Mesenchymal stem cell (in vitro differentiated cells and primary cell): Measurements from ENCODE around the gene PLAA.

ENCODE experiments used
- DNase-seq: peaks from one replicate; pipeline ENCODE4 v3.0.0-alpha.2; 2013
- H2AFZ ChIP-seq: one replicate; pipeline ENCODE4 v1.6.1; 2013; ENCODE audit warnings: low read depth, mild to moderate bottlenecking, control low read depth, inconsistent platforms, low read length, moderate library complexity
- H2AK5ac ChIP-seq: 2 replicates; pipeline ENCODE4 v1.6.1; 2013; ENCODE audit warnings: low read length, moderate library complexity, mild to moderate bottlenecking, inconsistent platforms; ENCODE audit not compliant: severe bottlenecking
- H2BK120ac ChIP-seq: one replicate; pipeline ENCODE4 v1.6.1; 2013; ENCODE audit warnings: low read depth, mild to moderate bottlenecking, inconsistent platforms, low read length, moderate library complexity
- H2BK12ac ChIP-seq, 2 experiments: one replicate each; pipeline ENCODE4 v1.6.1; 2013; ENCODE audit warnings: inconsistent platforms in 2 of 2, low read length in 2 of 2, mild to moderate bottlenecking in 2 of 2, moderate library complexity in 2 of 2, control low read depth in 1 of 2
- H2BK15ac ChIP-seq: one replicate; pipeline ENCODE4 v1.6.1; 2013; ENCODE audit warnings: mild to moderate bottlenecking, low read depth, inconsistent platforms; ENCODE audit not compliant: poor library complexity, severe bottlenecking
- H2BK5ac ChIP-seq: 2 replicates; pipeline ENCODE4 v1.6.1; 2013; ENCODE audit warnings: low read depth, mild to moderate bottlenecking, low read length, control low read depth, inconsistent platforms; ENCODE audit not compliant: poor library complexity, severe bottlenecking
- H3K14ac ChIP-seq, 2 experiments: one replicate each; pipeline ENCODE4 v1.6.1; 2013; ENCODE audit warnings: inconsistent platforms in 2 of 2, low read length in 2 of 2, control low read depth in 1 of 2, mild to moderate bottlenecking in 1 of 2, moderate library complexity in 1 of 2
- H3K18ac ChIP-seq, 2 experiments: one replicate each; pipeline ENCODE4 v1.6.1; 2013; ENCODE audit warnings: inconsistent platforms in 2 of 2, low read length in 2 of 2, control low read depth in 1 of 2, low read depth in 1 of 2, mild to moderate bottlenecking in 1 of 2
- H3K23ac ChIP-seq, 2 experiments: one replicate each; pipeline ENCODE4 v1.6.1; 2013; ENCODE audit warnings: inconsistent platforms in 2 of 2, low read length in 2 of 2, mild to moderate bottlenecking in 2 of 2, moderate library complexity in 2 of 2, control low read depth in 1 of 2
- H3K27ac ChIP-seq: 2 replicates; pipeline ENCODE4 v1.5.1; 2013; ENCODE audit warnings: mild to moderate bottlenecking, moderate library complexity, low read length, control low read depth, inconsistent platforms; ENCODE audit not compliant: poor library complexity, severe bottlenecking
- H3K27me3 ChIP-seq, 2 experiments: 2 replicates each; pipeline versions ENCODE4 v1.6.1 to v1.7.0; 2013; ENCODE audit warnings: low read length in 2 of 2, mild to moderate bottlenecking in 2 of 2, moderate library complexity in 2 of 2, control low read depth in 1 of 2, inconsistent platforms in 1 of 2; ENCODE audit not compliant: control insufficient read depth in 1 of 2, insufficient read depth in 1 of 2
- H3K36me3 ChIP-seq, 2 experiments: 2 replicates each; pipeline versions ENCODE4 v1.6.1 to v1.7.0; 2013; ENCODE audit warnings: low read length in 2 of 2, control low read depth in 1 of 2, inconsistent platforms in 1 of 2, low read depth in 1 of 2, mild to moderate bottlenecking in 1 of 2; ENCODE audit not compliant: insufficient read depth in 2 of 2, control insufficient read depth in 1 of 2
- H3K4ac ChIP-seq, 2 experiments: one replicate each; pipeline ENCODE4 v1.6.1; 2013; ENCODE audit warnings: inconsistent platforms in 2 of 2, low read length in 2 of 2, mild to moderate bottlenecking in 2 of 2, moderate library complexity in 2 of 2, control low read depth in 1 of 2, low read depth in 1 of 2
- H3K4me1 ChIP-seq: 2 replicates; pipeline ENCODE4 v1.6.1; 2013; ENCODE audit warnings: low read depth, low read length, control low read depth; ENCODE audit not compliant: control insufficient read depth, insufficient read depth
- H3K4me2 ChIP-seq: 2 replicates; pipeline ENCODE4 v1.6.1; 2013; ENCODE audit warnings: low read length, mild to moderate bottlenecking, inconsistent platforms; ENCODE audit not compliant: poor library complexity, severe bottlenecking
- H3K4me3 ChIP-seq, 2 experiments: 2 replicates each; pipeline versions ENCODE4 v1.5.1 to v1.7.0; 2013; ENCODE audit warnings: low read length in 2 of 2, mild to moderate bottlenecking in 2 of 2, control low read depth in 1 of 2, low read depth in 1 of 2; ENCODE audit not compliant: insufficient read depth in 1 of 2
- H3K79me1 ChIP-seq: replicated peaks from 2 replicates; pipeline ENCODE4 v1.6.1; 2013; ENCODE audit warnings: mild to moderate bottlenecking, control low read depth, low read length, inconsistent platforms; ENCODE audit not compliant: poor library complexity, severe bottlenecking
- H3K9ac ChIP-seq: 2 replicates; pipeline ENCODE4 v1.7.0; 2013; ENCODE audit warnings: mild to moderate bottlenecking, low read length, moderate library complexity
- H3K9me3 ChIP-seq: 2 replicates; pipeline ENCODE4 v1.7.0; 2013; ENCODE audit warnings: mild to moderate bottlenecking, low read length; ENCODE audit not compliant: control insufficient read depth
- H4K8ac ChIP-seq: one replicate; pipeline ENCODE4 v1.6.1; 2013; ENCODE audit warnings: inconsistent platforms, mild to moderate bottlenecking, low read length, moderate library complexity
- H4K91ac ChIP-seq: one replicate; pipeline ENCODE4 v1.6.1; 2013; ENCODE audit warnings: mild to moderate bottlenecking, low read length, inconsistent platforms
- WGBS: methylation state at CpG from one replicate; pipeline ENCODE4 v1.1.7; 2013; ENCODE audit warnings: mixed read lengths; 5-methylcytosine and 5-hydroxymethylcytosine counted together

PLAA gene

DNA sequence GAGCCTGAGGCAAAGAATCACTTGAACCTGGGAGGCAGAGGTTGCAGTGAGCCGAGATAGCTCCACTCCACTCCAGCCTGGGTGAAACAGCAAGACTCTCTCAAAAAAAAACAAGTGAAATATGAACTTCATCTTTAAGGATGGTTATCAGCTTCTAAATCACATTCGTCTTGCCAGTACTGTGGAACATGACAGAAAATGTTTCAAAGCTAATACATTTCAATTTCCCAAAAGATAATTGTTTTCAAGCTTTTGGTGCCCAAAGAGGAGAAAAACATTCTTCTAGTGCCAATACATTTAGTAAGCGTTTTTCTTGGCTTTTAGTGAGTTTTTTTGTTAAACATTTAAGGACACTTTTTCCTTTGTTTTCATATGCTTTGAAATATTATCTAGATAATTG lies 4.8 kb upstream of the PLAA start:
- no peak for DNase-seq
- no peak overlapping the region for H3K18ac ChIP-seq
- no peak overlapping the region for H3K27ac ChIP-seq
- no peak overlapping the region for H3K4ac ChIP-seq
- no peak overlapping the region for H2BK5ac ChIP-seq
- no peak overlapping the region for H4K91ac ChIP-seq
- H3K14ac ChIP-seq, result no peak overlapping the region
- H4K8ac ChIP-seq, result no peak overlapping the region
- no peaks in the 10 kb centered on the region for H3K4me1 ChIP-seq
- H3K79me1 ChIP-seq, result peaks cover 3% of the 10 kb centered on the region
- H2BK15ac ChIP-seq, result no peak overlapping the region
- H3K9me3 ChIP-seq, result no peaks in the 10 kb centered on the region
- no peaks in the 10 kb centered on the region for H3K27me3 ChIP-seq
- no peaks in the 10 kb centered on the region for H3K36me3 ChIP-seq
- no peak overlapping the region for H2BK12ac ChIP-seq
- H3K23ac ChIP-seq, result no peak overlapping the region
- H2AFZ ChIP-seq, result no peak overlapping the region
- no peak overlapping the region for H3K4me2 ChIP-seq
- H3K9ac ChIP-seq, result no peak overlapping the region
- no peak overlapping the region for H2AK5ac ChIP-seq
- whole genome bisulfite sequencing, result 93% methylated on average over 2 of the region's 3 CpGs
- H2BK120ac ChIP-seq, result no peak overlapping the region
- no peak overlapping the region for H3K4me3 ChIP-seq

DNA sequence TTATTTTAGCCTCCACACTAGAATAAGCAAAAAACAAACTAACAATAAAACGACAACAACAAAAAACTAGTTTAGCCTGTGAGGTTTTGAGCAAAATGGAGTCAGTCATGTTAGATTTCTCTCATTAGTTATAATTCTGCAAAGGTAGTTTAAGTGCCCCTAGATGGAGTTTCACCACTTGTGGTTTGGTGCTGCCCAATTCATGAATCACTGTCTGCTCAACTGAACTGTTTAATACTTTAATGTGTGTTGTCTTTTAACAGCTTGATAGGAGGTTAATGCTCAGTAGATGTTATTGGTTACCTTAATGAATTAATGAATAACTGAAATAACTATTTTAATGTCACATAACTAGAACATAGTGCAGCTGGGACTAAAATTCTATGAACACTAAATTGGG lies 3.5 kb upstream of the PLAA start:
- Histone ChIP-seq H3K4me3 (no peak overlapping the region), H4K8ac (no peak overlapping the region), H2AK5ac (no peak overlapping the region), H3K4me2 (no peak overlapping the region), H3K79me1 (peaks cover 3% of the 10 kb centered on the region), H3K23ac (no peak overlapping the region), H3K9me3 (no peaks in the 10 kb centered on the region), H2BK5ac (no peak overlapping the region), H3K36me3 (no peaks in the 10 kb centered on the region), H2BK120ac (no peak overlapping the region), H3K9ac (no peak overlapping the region), H2AFZ (no peak overlapping the region), H3K14ac (no peak overlapping the region), H3K27ac (no peak overlapping the region), H2BK12ac (no peak overlapping the region), H2BK15ac (no peak overlapping the region), H3K4me1 (no peaks in the 10 kb centered on the region), H3K27me3 (no peaks in the 10 kb centered on the region), H3K4ac (no peak overlapping the region), H4K91ac (no peak overlapping the region), H3K18ac (no peak overlapping the region)
- no peak for DNase-seq
- 100% methylated on average over 1 of the region's 1 CpG for WGBS

DNA sequence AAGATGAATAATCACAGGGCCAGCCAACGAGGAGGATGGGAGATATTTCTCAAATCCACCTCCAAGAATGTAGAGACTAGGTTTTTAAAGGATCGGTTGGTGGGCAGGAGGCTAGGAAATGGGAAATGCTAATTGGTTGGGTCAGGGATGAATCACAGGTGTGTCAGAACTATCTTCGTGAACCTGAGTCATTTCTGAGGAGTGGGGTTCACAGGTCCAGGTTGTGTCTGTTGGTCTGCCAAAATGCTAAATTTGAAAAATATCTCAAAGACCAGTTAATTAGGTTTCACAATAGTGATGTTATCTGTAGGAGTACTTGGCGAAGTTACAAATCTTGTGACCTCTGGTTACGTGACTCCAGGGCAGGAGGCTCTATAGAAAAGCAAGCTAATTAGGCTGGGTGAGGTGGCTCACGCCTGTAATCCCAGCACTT lies 2.6 kb upstream of the PLAA start:
- Histone ChIP-seq H2BK12ac (no peak overlapping the region), H2BK120ac (no peak overlapping the region), H2AK5ac (no peak overlapping the region), H4K91ac (no peak overlapping the region), H3K27me3 (no peaks in the 10 kb centered on the region), H2BK15ac (no peak overlapping the region), H2BK5ac (no peak overlapping the region), H3K4me1 (no peaks in the 10 kb centered on the region), H3K23ac (no peak overlapping the region), H3K18ac (no peak overlapping the region), H3K9me3 (no peaks in the 10 kb centered on the region), H3K4ac (no peak overlapping the region), H3K36me3 (no peaks in the 10 kb centered on the region), H4K8ac (no peak overlapping the region), H3K79me1 (peaks cover 3% of the 10 kb centered on the region), H3K4me2 (no peak overlapping the region), H3K4me3 (no peak overlapping the region), H2AFZ (no peak overlapping the region), H3K9ac (no peak overlapping the region), H3K27ac (no peak overlapping the region), H3K14ac (no peak overlapping the region)
- no peak for DNase-seq
- WGBS, result 72% methylated on average over 5 of the region's 6 CpGs

DNA sequence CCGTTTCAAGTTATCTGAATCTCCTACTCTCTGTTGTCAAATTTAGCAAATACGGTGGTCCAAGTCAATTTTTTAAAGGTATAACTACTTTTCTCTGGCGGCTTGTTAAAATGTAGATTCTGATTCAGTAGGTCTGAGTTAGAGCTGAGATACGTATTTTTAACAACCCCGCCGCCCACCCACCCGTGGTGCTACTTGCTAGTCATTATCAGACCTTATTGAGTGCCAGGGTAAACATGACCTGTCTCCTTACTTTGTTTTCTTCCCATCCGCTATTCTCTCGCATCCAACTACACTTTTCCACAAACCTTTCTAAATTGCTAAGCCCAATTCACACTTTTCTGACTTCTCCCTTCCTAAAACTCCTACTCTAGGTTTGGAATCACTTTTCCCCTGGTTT lies 694 bp upstream of the PLAA start:
- Histone ChIP-seq H3K4me1 (no peaks in the 10 kb centered on the region), H3K23ac (no peak overlapping the region), H3K18ac (no peak overlapping the region), H3K27me3 (no peaks in the 10 kb centered on the region), H2BK5ac (no peak overlapping the region), H3K9ac (peak overlapping the region; percentile 97), H3K27ac (no peak overlapping the region), H2AK5ac (no peak overlapping the region), H3K4me2 (peak overlapping the region; percentile 89), H2BK15ac (no peak overlapping the region), H3K14ac (no peak overlapping the region), H3K9me3 (no peaks in the 10 kb centered on the region), H3K4ac (no peak overlapping the region), H3K36me3 (peaks cover 0 to 4% of the 10 kb centered on the region in 2 experiments), H2AFZ (no peak overlapping the region), H3K79me1 (peaks cover 3% of the 10 kb centered on the region), H4K8ac (no peak overlapping the region), H4K91ac (no peak overlapping the region), H2BK12ac (no peak overlapping the region), H2BK120ac (no peak overlapping the region), H3K4me3 (peak overlapping the region in 1 of 2 experiments; percentile 95)
- WGBS, result 4% methylated on average over 9 of the region's 9 CpGs
- no peak for DNase-seq
